ENCODE measurements around the gene RPUSD4. TPM values are rescaled to one million over a fixed set of nuclear protein-coding genes. Genes with fewer than 3 reads are reported as not detected.

The RPUSD4 gene
- total RNA-seq, 1 experiment from 2014 or later, result 42.9 TPM

- H3K23ac ChIP-seq (ENCODE audit: insufficient read length, low read depth, low read length), result no peak overlapping the region
- H3T11ph ChIP-seq (ENCODE audit: low read length), result no peak overlapping the region
- H3K9me3 Mint-ChIP-seq, result peaks cover 8% of the 10 kb centered on the region in 2 experiments
- no peak overlapping the region for H3K18ac ChIP-seq (ENCODE audit: insufficient read length, low read depth, low read length)
- no peak overlapping the region for H2BK20ac ChIP-seq (ENCODE audit: low read depth, low read length, poor library complexity, severe bottlenecking)
- H3K56ac ChIP-seq (ENCODE audit: insufficient read length, low read depth, low read length), result no peak overlapping the region
- H3K27me3 ChIP-seq (ENCODE audit: insufficient read depth, low read length), result no peaks in the 10 kb centered on the region
- no peak overlapping the region for H3K27ac Mint-ChIP-seq
- H2BK12ac ChIP-seq (ENCODE audit: insufficient read length, low read depth, low read length), result no peak overlapping the region
- H4K20me1 ChIP-seq (ENCODE audit: control insufficient read depth, insufficient read depth, insufficient read length), result no peaks in the 10 kb centered on the region
- H3K4ac ChIP-seq (ENCODE audit: low read depth, low read length), result no peak overlapping the region
- no peak overlapping the region for H3K27ac ChIP-seq (ENCODE audit: insufficient read length, low read depth, low read length)
- H4K91ac ChIP-seq (ENCODE audit: insufficient read length, low read depth, low read length), result no peak overlapping the region
- no peak for DNase-seq
- no peaks in the 10 kb centered on the region for H3K79me1 ChIP-seq (ENCODE audit: insufficient read depth, low read depth, low read length, poor library complexity, severe bottlenecking)
- H3K36me3 Mint-ChIP-seq (ENCODE audit: insufficient read depth in 1 of 3, low read depth in 3 of 3), result peaks cover 4 to 8% (median 4%) of the 10 kb centered on the region in 3 experiments; a peak in 6 of 7 replicates
- TF ChIP-seq, protein P1, sequence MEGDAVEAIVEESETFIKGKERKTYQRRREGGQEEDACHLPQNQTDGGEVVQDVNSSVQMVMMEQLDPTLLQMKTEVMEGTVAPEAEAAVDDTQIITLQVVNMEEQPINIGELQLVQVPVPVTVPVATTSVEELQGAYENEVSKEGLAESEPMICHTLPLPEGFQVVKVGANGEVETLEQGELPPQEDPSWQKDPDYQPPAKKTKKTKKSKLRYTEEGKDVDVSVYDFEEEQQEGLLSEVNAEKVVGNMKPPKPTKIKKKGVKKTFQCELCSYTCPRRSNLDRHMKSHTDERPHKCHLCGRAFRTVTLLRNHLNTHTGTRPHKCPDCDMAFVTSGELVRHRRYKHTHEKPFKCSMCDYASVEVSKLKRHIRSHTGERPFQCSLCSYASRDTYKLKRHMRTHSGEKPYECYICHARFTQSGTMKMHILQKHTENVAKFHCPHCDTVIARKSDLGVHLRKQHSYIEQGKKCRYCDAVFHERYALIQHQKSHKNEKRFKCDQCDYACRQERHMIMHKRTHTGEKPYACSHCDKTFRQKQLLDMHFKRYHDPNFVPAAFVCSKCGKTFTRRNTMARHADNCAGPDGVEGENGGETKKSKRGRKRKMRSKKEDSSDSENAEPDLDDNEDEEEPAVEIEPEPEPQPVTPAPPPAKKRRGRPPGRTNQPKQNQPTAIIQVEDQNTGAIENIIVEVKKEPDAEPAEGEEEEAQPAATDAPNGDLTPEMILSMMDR (conservative IDR thresholded peaks at IDR 0.05), result no peak
- H3K23me2 ChIP-seq (ENCODE audit: insufficient read length, low read depth, low read length, poor library complexity, severe bottlenecking), result no peaks in the 10 kb centered on the region
- no peak overlapping the region for H2BK120ac ChIP-seq (ENCODE audit: low read depth, low read length, poor library complexity, severe bottlenecking)
- no peak overlapping the region for H3K9ac ChIP-seq (ENCODE audit: extremely low read depth, insufficient read length, low read length)
- no CpG with 5 or more reads among the region's 8 CpGs for WGBS (ENCODE audit: extremely low coverage, insufficient read length, low lambda C conversion rate)
- no peak overlapping the region for H3K14ac ChIP-seq (ENCODE audit: insufficient read depth, low read length)
- peaks cover 20 to 25% of the 10 kb centered on the region in 2 experiments for H3K4me1 Mint-ChIP-seq
- no peak overlapping the region for H3K4me2 ChIP-seq (ENCODE audit: insufficient read depth, insufficient read length, low read length)
- H3K4me1 ChIP-seq (ENCODE audit: insufficient read depth, low read length), result peaks cover 4% of the 10 kb centered on the region; the same call in 1 of the 2 replicates
- H3K9me3 ChIP-seq (ENCODE audit: control insufficient read depth, low read depth, low read length), result no peaks in the 10 kb centered on the region
- H2AK5ac ChIP-seq (ENCODE audit: insufficient read length, low read length), result no peak overlapping the region
- H3K79me2 ChIP-seq (ENCODE audit: insufficient read depth, low read length), result no peaks in the 10 kb centered on the region
- H4K5ac ChIP-seq (ENCODE audit: insufficient read length, low read depth, low read length), result no peak overlapping the region
- H2BK5ac ChIP-seq (ENCODE audit: insufficient read length, low read length), result no peak overlapping the region
- peaks cover 2% of the 10 kb centered on the region for H3K27me3 Mint-ChIP-seq (ENCODE audit: low read depth)
- no peak overlapping the region for H2BK15ac ChIP-seq (ENCODE audit: low read depth, low read length)
- no peak overlapping the region for H3K4me3 Mint-ChIP-seq
- no peak overlapping the region for H4K8ac ChIP-seq (replicated peaks; ENCODE audit: insufficient read length, low read depth, low read length)
- H2AFZ ChIP-seq (ENCODE audit: low read length), result no peak overlapping the region
Measured at GRCh38 chr11:126156814-126157213, 54.6 kb downstream of the RPUSD4 start.
